ENCODE measurements around the gene PEX19. TPM values are rescaled to one million over a fixed set of nuclear protein-coding genes. Genes with fewer than 3 reads are reported as not detected.
A peak's percentile ranks its signal among the peaks of the same experiment; 100 is the strongest.

The PEX19 gene
- total and polyA plus RNA-seq, 10 of the 15 experiments (the other 5 are each of a cell fraction or from before 2014, with no cell fraction given): 27.1 to 58.1 (median 39.6) TPM

GRCh38 chr1:160261893-160262794, 22.8 kb downstream of the PEX19 start, which contains the start of gene DCAF8 (continued):
- peak; percentile 66; the same call in 1 of the 2 replicates for TF ChIP-seq PAX5 (IDR thresholded peaks at IDR 0.05; ENCODE audit: borderline replicate concordance, low read depth, low read length)
- no peak for TF ChIP-seq ZBTB33 (IDR thresholded peaks at IDR 0.05)
- TF ChIP-seq WRNIP1 (IDR thresholded peaks at IDR 0.05; ENCODE audit: borderline replicate concordance, low read depth, low read length): peak; percentile 91; the same call in 1 of the 2 replicates
- no peak for TF ChIP-seq YBX1 (IDR thresholded peaks at IDR 0.05)
- no peak for TF ChIP-seq CHD4 (IDR thresholded peaks at IDR 0.05)
- no peak for TF ChIP-seq ZNF217 (IDR thresholded peaks at IDR 0.05)
- peak; percentile 98 for TF ChIP-seq YY1 (IDR thresholded peaks at IDR 0.05; ENCODE audit: low read depth, low read length)

GRCh38 chr1:160261556-160261892, 23.4 kb downstream of the PEX19 start:
- no TSS peak for BruUV-seq (replicated peaks)
- peak overlapping the region; percentile 90 for H3K27ac ChIP-seq (ENCODE audit: control insufficient read depth, insufficient read depth)
- H3K4me3 ChIP-seq: peak overlapping the region; percentile 82
- peaks cover 3% of the 10 kb centered on the region for H3K4me1 ChIP-seq (ENCODE audit: control insufficient read depth, insufficient read depth, low read length)
- 2% methylated on average over 8 of the region's 8 CpGs for WGBS (ENCODE audit: insufficient coverage, insufficient replicate concordance, low lambda C conversion rate, missing lambda C conversion rate)
- ATAC-seq (peak; percentile 63), FAIRE-seq (no peak), DNase-seq (ENCODE audit: low read depth, low spot score) (peak; percentile 32)
- in situ Hi-C loops (cut with MboI) (no loop called here), intact Hi-C loops (cut with micrococcal nuclease; ENCODE audit: unreplicated experiment) (no loop called here)
- H3K9me3 ChIP-seq (replicated peaks; ENCODE audit: control insufficient read depth, insufficient read depth, low read length): no peaks in the 10 kb centered on the region
- H3K9ac ChIP-seq (ENCODE audit: control insufficient read depth, insufficient read depth, low read length): peak overlapping the region; percentile 92
- no peak overlapping the region; the same call in 1 of the 2 replicates for H2AFZ ChIP-seq (ENCODE audit: control insufficient read depth, low read depth, low read length)
- no peaks in the 10 kb centered on the region for H4K20me1 ChIP-seq (ENCODE audit: control insufficient read depth, insufficient read depth)
- ChIA-PET RAD21 (ENCODE audit: unreplicated experiment) (interaction anchor here (0.6 to 6.7 kb wide), 8 partner anchors 9 to 115 kb away, joined by 3 to 68 read pairs (median 25); partner anchors contain the start of gene PEX19), POLR2A (interaction anchor here (1.0 to 5.3 kb wide), 11 partner anchors 10 to 163 kb away, joined by 3 to 29 read pairs (median 6); partner anchors contain the start of genes IGSF8, PEA15 and PEX19), SMC1A (ENCODE audit: uncharacterized antibody, unreplicated experiment) (interaction anchor here (0.6 to 5.3 kb wide), 15 partner anchors 10 to 261 kb away, joined by 3 to 47 read pairs (median 9); partner anchors contain the start of genes PEA15 and PEX19), CTCF (interaction anchor here (0.7 to 8.1 kb wide), 15 partner anchors 10 to 176 kb away, joined by 3 to 86 read pairs (median 4); partner anchors contain the start of genes IGSF8 and PEA15)
- H3K4me2 ChIP-seq (ENCODE audit: control insufficient read depth, insufficient read depth): peak overlapping the region; percentile 85
- TF ChIP-seq BCL3 (IDR thresholded peaks at IDR 0.05; ENCODE audit: borderline replicate concordance, insufficient read depth, low read depth, low read length, poor library complexity, severe bottlenecking) (peak; percentile 7), E2F8 (IDR thresholded peaks at IDR 0.05; ENCODE audit: low read depth, partially characterized antibody) (peak; percentile 30), RAD51 (IDR thresholded peaks at IDR 0.05) (0 out of 2 replicates have a peak, but pooled peaks have one; percentile 20), RUNX3 (IDR thresholded peaks at IDR 0.05; ENCODE audit: low read length) (peak; percentile 61), BACH1 (IDR thresholded peaks at IDR 0.05; ENCODE audit: borderline replicate concordance) (no peak), IKZF2 (IDR thresholded peaks at IDR 0.05) (peak in 1 of 2 experiments; percentile 36; a peak in 1 of 4 replicates)
- TF ChIP-seq, protein P1, sequence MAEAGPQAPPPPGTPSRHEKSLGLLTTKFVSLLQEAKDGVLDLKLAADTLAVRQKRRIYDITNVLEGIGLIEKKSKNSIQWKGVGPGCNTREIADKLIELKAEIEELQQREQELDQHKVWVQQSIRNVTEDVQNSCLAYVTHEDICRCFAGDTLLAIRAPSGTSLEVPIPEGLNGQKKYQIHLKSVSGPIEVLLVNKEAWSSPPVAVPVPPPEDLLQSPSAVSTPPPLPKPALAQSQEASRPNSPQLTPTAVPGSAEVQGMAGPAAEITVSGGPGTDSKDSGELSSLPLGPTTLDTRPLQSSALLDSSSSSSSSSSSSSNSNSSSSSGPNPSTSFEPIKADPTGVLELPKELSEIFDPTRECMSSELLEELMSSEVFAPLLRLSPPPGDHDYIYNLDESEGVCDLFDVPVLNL (IDR thresholded peaks at IDR 0.05; ENCODE audit: low read depth, low read length): no peak
- H3K79me2 ChIP-seq (ENCODE audit: control insufficient read depth, insufficient read depth, low read length): peaks cover 38% of the 10 kb centered on the region
- no peaks in the 10 kb centered on the region for H3K27me3 ChIP-seq (replicated peaks in 1 of 2; ENCODE audit: control insufficient read depth in 2 of 2, insufficient read depth in 2 of 2, low read length in 1 of 2)
- no peaks in the 10 kb centered on the region for H3K36me3 ChIP-seq (ENCODE audit: control insufficient read depth in 2 of 2, insufficient read depth in 2 of 2, low read length in 1 of 2)
